ENCODE results near the gene CXCL10.
"Not testable (repeated sequence)": the region's sequence is repeated elsewhere in the genome, so short reads cannot be mapped to it uniquely, and the experiment has no call there.

CXCL10 gene

DNA sequence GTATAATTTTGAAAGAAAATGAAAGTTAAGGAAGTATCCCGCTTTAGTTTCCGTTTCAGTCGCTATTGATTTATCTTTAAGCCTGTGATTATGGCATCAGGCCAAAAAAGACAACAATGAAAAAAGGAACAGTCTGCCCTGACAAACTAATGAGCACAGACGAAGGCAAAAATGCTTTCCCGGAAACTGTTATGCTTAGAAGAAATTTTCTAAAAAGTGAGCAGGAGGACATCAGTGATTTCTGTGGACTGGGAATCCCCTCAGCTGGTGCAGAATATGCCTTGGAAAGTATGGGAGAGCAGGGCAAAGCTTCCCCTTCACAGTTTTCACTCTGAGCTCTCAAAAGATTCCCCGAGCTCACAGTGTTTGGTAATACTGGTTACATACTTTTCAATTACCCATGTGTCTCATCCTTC, 5.1 kb upstream of the CXCL10 start:
- no peak for DNase-seq (ENCODE audit: low spot score)

DNA sequence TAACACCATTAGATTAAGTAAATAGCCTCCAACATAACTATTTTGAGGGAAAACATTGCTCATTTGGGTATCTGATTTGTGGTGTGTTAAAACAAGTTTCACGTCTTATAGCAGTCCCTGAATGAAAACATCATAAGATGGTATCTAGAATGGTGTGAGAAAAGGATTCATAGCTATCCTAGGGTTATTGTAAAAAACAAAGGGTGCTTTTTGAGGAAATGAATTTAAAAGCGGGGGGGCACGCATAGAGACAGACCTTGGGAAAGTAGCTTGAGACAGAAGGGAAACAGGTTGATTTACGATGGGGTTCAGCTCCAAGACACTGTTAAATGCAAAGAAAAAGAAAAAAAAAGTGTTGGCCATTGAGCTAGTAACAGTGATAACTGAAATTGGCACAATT, 768 bp upstream of the CXCL10 start:
- no peak for DNase-seq (ENCODE audit: low spot score)

DNA sequence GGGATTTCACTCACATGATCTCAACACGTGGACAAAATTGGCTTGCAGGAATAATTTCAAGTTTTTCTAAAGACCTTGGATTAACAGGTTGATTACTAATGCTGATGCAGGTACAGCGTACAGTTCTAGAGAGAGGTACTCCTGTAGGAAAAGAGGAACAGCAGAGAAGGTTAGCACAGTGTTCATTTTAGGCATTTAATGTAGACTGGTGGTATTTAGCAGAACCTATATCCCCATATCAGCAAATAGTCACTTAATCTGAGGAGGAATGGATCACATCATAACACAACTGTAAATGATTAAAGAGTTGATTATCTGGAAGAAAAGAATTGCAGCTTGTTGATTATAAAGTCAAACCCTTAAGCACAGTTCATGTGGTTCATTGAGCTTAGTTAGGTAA, 620 bp downstream of the CXCL10 start:
- no peak for DNase-seq (ENCODE audit: low spot score)

DNA sequence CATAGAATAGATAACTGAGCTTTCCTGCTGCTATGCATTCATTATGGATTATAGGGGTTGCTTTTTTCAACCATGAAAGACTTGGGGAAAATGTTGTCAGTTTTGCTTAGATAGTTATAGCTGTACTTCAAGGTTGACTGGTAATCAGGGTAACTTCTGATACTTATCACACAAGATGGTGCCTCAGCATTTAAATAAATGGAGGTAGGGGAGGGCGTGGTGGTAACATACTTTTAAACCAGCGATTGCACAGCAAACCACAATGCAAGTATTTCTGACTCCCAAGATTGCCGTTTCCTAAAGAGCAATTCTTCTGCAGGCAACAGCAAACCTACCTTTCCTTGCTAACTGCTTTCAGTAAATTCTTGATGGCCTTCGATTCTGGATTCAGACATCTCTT, 1.3 kb downstream of the CXCL10 start:
- no peak for DNase-seq (ENCODE audit: low spot score)

DNA sequence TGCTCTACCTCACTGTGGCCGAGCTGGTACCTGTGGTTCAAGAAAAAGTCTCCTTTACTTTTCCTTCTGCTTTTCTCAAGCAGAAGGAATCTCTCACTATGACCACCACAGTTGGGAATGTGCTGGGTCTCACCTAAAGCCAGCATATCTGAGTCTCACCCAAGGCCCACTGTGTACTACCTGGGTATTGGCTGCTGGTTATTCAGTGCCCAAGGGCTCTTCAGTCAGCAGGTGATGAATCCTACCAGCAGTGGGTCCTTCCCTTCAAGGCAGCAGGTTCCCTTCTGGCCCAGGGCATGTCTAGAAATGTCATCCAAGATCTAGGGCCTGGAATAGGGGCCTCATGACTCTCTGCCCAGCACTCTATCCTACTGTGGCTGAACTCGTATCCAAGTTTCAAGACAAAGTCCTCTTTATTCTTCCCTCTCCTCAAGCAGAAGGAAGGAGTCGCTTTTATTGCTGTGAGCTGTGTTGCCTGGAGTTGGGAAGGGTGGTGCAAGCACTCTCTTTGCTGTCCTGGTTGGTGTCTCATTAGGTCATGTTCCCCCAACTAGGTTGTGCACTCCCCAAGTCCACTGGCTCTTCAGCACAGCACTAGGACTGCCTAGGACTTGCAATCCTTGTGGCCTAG, 6.1 kb downstream of the CXCL10 start:
- DNase-seq (ENCODE audit: low spot score), result no peak

DNA sequence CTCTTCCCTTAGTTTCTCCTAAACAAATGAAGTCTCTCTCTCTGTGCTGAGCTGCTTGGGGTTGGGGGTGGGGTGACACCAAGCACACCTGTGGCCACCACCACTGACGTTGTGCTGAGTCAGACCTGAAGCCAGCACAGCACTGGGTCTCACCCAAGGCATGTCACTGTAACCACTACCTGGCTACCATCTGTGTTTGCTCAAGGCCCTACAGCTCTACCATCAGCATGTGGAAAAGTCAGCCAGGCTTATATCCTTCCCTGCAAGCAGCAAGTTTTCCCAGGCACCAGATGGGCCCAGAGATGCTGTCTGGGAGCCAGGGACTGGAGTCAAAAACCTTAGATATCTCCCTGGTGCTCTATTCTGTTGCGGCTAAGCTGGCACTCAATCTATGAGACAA, 6.9 kb downstream of the CXCL10 start:
- DNase-seq (ENCODE audit: low spot score), result no peak

DNA sequence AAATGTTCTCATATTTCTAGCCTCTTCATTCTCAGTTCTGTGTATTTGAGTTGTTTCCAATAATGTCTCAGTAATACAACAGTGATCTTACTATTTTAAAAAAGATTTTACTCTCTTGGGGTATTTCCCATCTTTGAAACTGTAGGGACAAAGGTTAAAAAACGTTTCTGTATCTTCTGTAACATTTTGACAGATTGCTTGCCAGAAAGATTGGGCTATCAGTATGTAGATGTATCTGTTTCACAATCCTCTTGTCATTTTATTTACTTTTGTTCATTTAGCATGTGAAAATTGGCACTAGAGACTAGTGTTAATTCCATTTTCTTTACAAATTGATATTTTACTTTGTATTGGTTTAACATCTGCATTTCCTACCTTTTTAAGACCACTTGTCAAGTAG, 9.8 kb downstream of the CXCL10 start:
- no peak for DNase-seq (ENCODE audit: low spot score)

DNA sequence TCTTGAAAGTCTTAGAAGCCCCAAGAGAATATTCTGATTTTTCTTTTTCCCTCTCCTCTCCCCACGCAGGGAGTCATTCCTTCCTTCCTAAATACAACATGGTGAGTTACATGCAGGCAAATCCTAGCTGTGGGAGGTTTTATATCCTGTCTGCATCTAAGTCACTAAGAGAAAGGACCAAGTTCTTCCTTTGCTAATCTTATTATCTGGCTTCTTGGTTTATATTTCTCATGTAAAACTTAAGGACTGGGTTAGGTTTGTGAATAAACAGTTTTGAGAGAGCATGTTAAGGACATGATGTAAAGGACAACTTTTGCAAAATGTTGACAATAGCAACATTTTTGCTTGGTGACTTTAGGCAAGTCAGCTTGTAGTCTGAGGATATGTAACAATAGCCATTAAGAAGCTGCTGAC, 10.9 kb downstream of the CXCL10 start:
- DNase-seq (ENCODE audit: low spot score), result no peak

DNA sequence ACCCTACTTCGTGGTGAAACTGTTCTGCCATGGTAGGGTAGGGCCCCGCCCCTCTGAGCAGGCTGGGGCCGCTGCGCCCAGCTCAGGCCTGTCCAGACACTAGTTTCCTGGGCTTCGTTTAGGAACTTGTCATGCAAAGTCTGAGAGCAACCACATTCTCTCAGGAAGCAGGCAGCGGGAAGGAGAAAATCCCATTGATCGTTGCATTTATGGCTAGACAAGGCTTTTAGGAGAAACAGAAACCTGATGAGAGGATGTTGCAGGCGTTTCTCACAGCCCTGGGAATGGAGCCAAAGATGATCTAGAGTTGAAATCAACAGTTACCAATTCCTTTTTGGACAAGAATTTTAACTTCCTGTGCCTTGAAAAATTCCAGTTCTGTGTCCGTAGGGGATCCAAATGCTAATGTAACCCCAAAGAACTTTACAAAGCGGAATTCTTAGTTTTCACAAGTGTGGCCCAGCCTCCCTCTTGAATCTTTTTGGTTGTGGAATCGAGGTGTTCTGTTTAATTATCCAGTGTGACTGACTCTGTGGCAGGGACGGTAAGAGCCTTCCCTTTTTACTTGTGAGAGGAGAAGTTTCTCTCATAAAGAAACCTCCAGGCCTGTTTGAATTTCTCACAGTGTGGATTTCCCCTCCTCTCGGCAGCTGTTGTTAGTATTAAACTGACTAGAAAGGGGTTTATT, 11.5 kb downstream of the CXCL10 start:
- DNase-seq (ENCODE audit: low spot score), result no peak

DNA sequence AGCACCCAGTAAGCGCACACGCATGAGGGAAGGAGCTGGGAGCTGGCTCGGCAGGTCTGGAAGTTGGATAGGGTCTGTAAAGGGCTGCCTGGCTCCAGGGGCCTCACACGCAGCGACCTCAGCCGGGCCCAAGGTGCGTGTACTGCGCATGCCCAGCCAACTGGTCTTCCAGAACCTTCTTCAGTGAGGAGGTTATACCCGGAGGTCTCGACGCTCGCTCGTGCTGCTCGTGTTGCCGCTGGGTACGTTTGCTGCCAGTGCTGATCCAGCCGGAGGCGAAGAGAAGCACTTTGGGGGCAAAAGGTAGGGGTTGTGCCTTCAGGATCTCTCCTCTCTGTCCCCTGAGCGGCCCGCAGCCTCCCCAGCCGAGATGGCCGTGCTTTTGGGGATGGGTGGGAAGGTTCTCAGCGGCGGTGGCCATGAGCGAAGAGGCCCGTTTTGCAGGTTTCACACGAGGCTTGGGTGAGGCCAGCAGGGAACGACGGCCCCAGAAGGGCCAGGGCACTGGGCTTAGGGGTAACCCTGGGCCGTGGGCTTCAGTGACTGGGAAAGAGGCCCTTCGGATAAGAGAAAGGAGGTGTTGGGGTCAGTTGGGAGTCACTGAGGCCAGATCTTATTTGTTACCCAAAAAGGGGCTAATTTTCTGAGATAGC, 12.2 kb downstream of the CXCL10 start:
- DNase-seq (ENCODE audit: low spot score), result no peak

DNA sequence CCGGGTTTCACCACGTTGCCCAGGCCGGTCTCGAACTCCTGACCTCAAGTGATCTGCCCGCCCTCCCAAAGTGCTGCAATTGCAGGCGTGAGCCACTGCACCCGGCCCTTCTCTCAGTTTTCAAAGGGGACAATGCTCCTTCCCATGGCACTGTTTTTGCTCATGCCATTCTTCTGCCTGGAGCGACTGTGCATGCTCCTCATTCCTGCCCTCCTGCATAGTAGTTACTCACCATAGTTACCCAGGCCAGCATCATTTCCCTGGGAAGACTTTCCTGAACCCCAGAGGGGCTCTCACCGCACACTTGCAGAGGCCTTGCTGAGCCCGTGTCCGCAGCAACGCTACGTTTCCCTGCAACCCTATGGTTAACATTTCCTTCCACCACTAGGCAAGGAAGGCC, 12.7 kb downstream of the CXCL10 start:
- no peak for DNase-seq (ENCODE audit: low spot score)

DNA sequence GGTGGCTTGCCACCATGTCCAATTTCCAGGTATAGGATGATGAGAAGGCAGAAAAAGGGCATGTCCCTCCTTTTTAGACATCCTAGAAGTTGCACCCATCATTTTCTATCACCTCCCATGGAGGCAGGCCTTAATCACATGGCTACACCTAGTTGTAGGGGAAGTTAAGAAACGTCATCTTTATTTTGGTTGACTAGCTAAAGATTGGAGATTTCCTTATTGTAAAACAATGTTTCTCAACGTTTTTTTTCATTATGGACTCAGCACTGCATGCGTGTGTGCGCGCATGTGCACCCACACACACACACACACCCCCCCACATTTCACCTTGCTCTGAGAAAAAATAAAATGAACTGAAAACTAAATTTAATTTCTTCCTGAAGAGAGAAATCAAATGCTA, 14.0 kb downstream of the CXCL10 start:
- DNase-seq (ENCODE audit: low spot score), result no peak

DNA sequence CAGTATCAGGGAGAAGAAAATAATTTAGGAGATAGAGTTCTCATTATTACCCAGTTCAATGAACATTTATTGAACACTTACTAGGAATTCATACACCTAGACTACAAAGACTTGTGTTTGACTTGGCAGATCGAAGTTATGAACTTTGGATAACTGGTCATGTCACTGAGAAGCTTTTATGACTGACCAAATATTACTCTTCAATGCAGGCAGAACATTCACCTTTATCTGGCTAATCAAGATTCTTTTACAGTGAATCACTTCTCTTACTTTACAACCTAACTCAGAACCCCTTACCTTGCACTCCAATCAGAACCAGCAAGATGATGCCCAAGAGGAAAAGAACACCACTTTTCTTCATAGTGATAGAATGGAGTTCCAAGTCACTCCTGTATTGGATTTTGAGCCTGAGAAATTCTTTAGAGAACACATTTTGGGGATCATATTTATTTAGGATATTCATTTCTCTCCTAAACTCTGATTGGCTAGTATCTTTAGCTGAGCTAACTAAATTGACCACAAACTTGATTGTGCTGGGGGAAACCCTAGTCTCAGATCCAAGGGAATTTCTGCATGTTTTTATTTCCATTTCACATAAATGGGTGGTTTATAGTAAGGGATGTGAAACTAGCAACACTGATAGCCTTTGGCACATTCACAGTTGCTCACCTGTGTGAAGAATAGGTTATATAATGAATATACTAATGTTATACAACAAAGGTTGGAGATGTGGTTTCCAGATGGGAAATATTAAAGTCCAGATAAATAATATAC, 16.0 kb downstream of the CXCL10 start, which contains the start of gene CXCL9:
Gene CXCL9, minus strand, starts transcription at position 421 of the 774 bp plus-strand sequence. Its CDS starts 60 bp downstream, at position 361.
- DNase-seq (ENCODE audit: low spot score), result no peak

DNA sequence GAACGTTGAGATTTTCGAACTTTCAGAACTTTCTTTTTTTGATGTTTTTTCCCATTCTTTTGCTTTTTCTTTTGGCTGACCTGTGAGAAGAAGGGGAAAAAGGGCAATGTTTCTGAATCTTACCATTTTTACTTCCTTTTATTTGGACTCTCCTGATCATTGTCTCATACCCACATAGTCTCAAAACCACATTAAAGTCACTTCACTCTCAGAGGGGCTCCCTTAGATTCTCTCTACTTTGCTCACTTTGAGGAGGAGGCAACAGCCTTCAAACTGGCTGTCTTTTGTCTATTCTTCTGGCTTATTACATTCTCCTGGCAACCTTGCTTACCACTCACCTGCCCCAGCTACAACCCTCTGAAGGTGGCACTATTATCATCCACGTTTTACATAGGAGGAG, 19.7 kb downstream of the CXCL10 start:
- DNase-seq (ENCODE audit: low spot score), result no peak

DNA sequence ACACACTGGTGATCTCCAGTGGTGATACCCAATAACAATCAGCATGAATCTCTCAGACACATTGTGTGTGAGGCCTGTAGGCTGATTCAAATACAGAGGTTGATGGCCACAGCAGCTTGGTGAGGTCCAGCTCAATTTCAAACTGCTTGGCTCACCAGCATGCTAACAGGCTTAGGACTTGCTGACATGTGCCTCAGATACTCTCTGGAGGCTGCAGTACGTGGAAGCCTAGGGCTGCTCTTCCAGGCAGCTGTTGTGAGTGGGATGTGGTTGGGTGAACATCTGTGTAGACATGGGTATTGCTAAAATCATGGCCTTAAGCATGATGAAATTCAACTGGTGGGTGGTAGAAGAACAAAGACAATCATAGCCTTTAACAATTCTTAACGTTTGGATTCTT, 20.3 kb downstream of the CXCL10 start:
- DNase-seq (ENCODE audit: low spot score), result no peak

DNA sequence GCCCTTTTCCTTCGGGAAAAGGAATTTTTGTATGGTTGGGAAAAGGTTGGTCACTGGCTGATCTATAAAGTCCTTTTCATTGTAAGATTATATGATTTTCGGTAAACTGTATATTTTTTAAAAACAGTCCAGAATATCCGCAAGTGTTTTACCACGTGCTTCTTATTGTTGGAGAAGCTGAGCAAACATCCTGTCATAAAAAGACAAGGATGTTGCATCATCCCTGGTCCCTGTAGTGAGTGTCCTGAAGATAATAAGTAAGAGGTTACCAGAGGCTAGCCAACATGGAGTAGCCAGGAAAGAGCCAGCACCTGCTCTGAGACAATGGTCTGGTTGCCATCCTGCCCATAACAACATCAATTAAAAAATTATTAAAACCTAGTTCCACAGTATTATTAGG, 21.1 kb downstream of the CXCL10 start:
- no peak for DNase-seq (ENCODE audit: low spot score)

DNA sequence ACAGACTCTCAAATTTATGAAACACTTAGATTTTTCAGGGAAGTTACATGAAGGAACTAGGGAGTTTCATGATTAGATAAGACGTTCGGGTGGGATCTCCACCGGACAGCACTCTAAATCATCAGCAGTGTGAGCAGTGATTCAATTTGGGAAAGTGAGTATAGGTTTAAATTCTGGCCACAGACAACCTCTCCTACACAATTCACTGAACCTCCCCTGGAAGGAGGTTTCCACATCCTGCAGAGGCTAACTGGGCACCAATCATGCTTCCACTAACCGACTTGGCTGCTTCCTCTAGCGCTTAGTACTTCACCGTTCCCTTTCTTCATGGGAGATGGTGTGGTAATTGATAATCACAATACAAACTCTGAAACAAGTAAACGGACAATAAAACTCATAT, 21.6 kb downstream of the CXCL10 start:
- no peak for DNase-seq (ENCODE audit: low spot score)

DNA sequence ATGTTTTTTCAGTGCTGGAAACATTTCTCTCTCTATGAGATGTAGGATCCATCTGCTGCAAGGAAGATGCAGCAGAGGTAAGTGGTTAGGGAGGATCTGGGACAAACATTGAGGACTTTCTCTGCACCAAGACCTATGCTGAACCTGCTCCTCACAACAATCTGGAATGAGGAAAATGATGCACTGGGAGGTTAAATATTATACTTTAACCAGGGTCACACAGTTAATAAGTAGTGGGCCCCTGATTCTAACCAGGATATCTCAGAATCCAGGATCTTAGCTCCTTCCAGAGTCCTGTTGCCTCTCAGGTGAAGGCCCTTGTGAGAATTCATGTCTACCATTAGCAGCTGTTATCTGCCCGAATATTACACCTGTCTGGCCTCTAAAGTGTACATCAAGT, 23.0 kb downstream of the CXCL10 start:
- no peak for DNase-seq (ENCODE audit: low spot score)

DNA sequence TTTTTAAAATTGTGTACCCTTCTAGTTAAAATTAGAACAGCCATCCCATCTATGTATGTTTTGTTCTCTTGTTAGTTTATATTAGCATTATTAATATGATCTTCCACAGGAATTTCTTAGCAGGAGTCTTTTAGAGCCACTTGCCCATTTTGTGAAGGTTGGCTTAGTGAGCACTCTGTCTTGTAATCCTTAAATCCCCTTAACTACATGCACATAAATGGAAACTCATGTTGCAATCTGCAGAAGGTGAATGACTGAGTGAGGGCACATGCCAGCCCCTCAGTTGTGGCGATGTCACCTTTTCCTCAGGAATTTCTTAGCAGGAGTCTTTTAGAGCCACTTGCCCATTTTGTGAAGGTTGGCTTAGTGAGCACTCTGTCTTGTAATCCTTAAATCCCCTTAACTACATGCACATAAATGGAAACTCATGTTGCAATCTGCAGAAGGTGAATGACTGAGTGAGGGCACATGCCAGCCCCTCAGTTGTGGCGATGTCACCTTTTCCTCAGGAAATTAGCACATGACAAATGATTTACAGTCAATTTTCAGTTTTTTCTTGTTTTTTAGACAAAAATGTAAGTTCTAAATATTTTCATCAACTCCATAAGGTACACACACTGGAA, 24.7 kb downstream of the CXCL10 start:
- DNase-seq (ENCODE audit: low spot score), result not testable (repeated sequence)

DNA sequence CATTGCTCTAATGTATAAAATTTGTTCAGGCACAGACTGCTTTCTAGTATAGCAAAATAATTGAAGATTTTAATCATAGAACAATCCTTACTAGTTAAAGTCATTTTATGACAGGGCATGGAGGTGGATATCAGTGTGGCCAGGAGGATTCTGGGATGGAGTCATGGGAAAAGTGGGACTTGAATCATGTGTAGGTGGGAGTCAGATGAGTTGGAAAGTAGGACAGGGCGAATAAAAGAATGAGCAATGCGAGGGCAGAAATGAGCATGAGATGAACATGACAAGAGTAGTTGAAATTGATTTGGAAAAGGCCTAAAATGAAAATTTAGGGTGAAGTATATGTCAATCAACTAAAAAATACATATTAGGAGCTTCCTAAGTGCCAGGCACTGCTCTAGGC, 25.4 kb downstream of the CXCL10 start:
- DNase-seq (ENCODE audit: low spot score), result no peak

DNA sequence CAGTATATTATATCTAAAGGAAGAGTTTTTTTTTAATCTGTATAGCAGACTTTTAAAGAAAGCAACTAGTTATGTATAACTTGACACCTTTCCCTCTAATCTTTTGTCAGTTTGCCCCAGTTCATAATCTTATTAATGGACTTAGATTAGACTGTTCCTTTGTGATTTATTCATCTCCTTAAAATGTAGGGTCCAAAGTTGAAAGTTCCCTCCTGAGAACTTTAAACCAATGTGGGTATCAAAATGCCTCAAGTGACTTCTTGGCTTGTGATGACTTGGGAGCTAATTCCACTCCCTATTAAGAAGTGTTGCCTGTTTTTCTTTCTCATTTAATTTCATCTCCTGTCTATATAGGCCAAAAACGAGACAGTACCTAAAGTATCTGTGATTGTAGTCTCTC, 26.2 kb downstream of the CXCL10 start:
- no peak for DNase-seq (ENCODE audit: low spot score)

DNA sequence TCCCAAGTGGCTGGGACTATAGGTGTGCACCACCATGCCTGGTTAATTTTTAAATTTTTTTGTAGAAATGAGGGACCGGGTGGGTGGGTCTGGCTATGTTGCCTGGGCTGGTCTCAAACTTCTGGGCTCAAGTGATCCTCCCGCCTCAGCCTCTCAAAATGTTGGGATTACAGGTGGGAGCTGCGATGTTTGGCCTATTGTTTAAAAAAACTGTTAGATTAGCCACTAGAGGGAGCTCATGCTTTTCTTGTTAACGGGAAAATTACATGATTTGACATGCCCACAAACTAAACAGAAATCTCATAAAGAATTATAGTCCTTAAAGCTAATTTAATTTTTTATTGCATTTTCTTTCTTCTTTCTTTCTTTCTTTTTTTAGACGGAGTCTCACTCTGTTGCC, 27.6 kb downstream of the CXCL10 start:
- peak; percentile 65 for DNase-seq (ENCODE audit: low spot score)

Data from hematopoietic multipotent progenitor cell treated with erythropoietin and hydrocortisone succinate and interleukin-3 and kit ligand, for 15 days (in vitro differentiated cells).